ENCODE data around the gene ARMH3.
"Not testable (repeated sequence)": the region's sequence is repeated elsewhere in the genome, so short reads cannot be mapped to it uniquely, and the experiment has no call there.

ARMH3 gene

GRCh38 chr10:102055647-102056419, at the start of gene ARMH3:
TSS of gene ARMH3 (minus strand) at chr10:102056173. CDS start at chr10:102040114, 16,059 bp downstream.
- DNase-seq = peak; percentile 95

- DNase-seq = no peak
Observed at GRCh38 chr10:102102421-102102820, 46.4 kb upstream of the ARMH3 start.

GRCh38 chr10:102101152-102101551, 45.2 kb upstream of the ARMH3 start:
- DNase-seq = no peak

GRCh38 chr10:102096449-102096848, 40.5 kb upstream of the ARMH3 start:
- no peak for DNase-seq

- no peak for DNase-seq
Observed at GRCh38 chr10:102090772-102091171, 34.8 kb upstream of the ARMH3 start.

GRCh38 chr10:102086196-102086595, 30.2 kb upstream of the ARMH3 start:
- no peak for DNase-seq

GRCh38 chr10:102085336-102085735, 29.4 kb upstream of the ARMH3 start:
- DNase-seq = no peak

- no peak for DNase-seq
Observed at GRCh38 chr10:102083541-102083940, 27.6 kb upstream of the ARMH3 start.

GRCh38 chr10:102072673-102073527, 16.9 kb upstream of the ARMH3 start:
- peak; percentile 79 for DNase-seq

GRCh38 chr10:102069071-102069470, 13.1 kb upstream of the ARMH3 start:
- no peak for DNase-seq

GRCh38 chr10:102068216-102068615, 12.2 kb upstream of the ARMH3 start:
- no peak for DNase-seq

GRCh38 chr10:102067091-102067916, 11.3 kb upstream of the ARMH3 start:
- no peak for DNase-seq

- DNase-seq = peak; percentile 58
Observed at GRCh38 chr10:102066399-102067088, 10.6 kb upstream of the ARMH3 start.

- no peak for DNase-seq
Observed at GRCh38 chr10:102065561-102066398, 9.8 kb upstream of the ARMH3 start.

- peak; percentile 89 for DNase-seq
Observed at GRCh38 chr10:102064868-102065560, 9.0 kb upstream of the ARMH3 start, which contains the start of gene HPS6. TSS of gene HPS6 (plus strand) at chr10:102065349. CDS start at chr10:102065475, 126 bp downstream.

- DNase-seq = no peak
Observed at GRCh38 chr10:102064503-102064867, 8.5 kb upstream of the ARMH3 start.

GRCh38 chr10:102059987-102060386, 4.0 kb upstream of the ARMH3 start:
- no peak for DNase-seq

- not testable (repeated sequence) for DNase-seq
Observed at GRCh38 chr10:102054881-102055646, 909 bp downstream of the ARMH3 start.

- no peak for DNase-seq
Observed at GRCh38 chr10:102046095-102046494, 9.9 kb downstream of the ARMH3 start.

- no peak for DNase-seq
Observed at GRCh38 chr10:102045292-102045691, 10.7 kb downstream of the ARMH3 start.

All from right forelimb (tissue), 1 donor.